Right lobe of liver (tissue), 6 donors: ENCODE results near the gene SMIM44. TPM values are rescaled to one million over a fixed set of nuclear protein-coding genes. Genes with fewer than 3 reads are reported as not detected.
"Not testable (repeated sequence)": the region's sequence is repeated elsewhere in the genome, so short reads cannot be mapped to it uniquely, and the experiment has no call there.

Source experiments
- ATAC-seq, 4 donors: fragments of 200-7000 bp; cut with Tn5 transposase; one replicate each; pipeline ENCODE4 v1.9.1; 2020; ENCODE audit warnings: mild to moderate bottlenecking in 4 of 4, moderate library complexity in 4 of 4
- DNase-seq, 3 donors: peaks; one replicate each; pipeline ENCODE4 v3.0.0-alpha.2; 2020
- H3K27ac ChIP-seq, 3 donors: fragments of 200-600 bp; one replicate each; pipeline ENCODE4 v1.8.0; 2022
- H3K27me3 ChIP-seq, 2 donors: fragments of 200-600 bp; one replicate each; pipeline ENCODE4 v1.8.0; 2022
- H3K36me3 ChIP-seq, 4 donors: fragments of 200-600 bp; sonication (generic) in 1 of 4; one replicate each; pipeline versions ENCODE4 v1.5.1 to v1.8.0; 2017 to 2022; ENCODE audit warnings: control low read depth in 1 of 4
- H3K4me1 ChIP-seq, 4 donors: fragments of 200-600 bp; sonication (generic) in 1 of 4; one replicate each; pipeline versions ENCODE4 v1.5.1 to v1.8.0; 2017 to 2022; ENCODE audit warnings: control low read depth in 1 of 4
- H3K4me3 ChIP-seq, 3 donors: fragments of 200-600 bp; one replicate each; pipeline ENCODE4 v1.8.0; 2022
- H3K9me3 ChIP-seq, 4 donors: fragments of 200-600 bp; sonication (generic) in 1 of 4; one replicate each; pipeline versions ENCODE4 v1.5.1 to v1.8.0; 2017 to 2022; ENCODE audit warnings: control low read depth in 1 of 4
- POLR2A ChIP-seq: fragments of 450-650 bp; IDR thresholded peaks from one replicate; pipeline ENCODE4 v1.6.1; 2017; ENCODE audit warnings: antibody characterized with exemption, mild to moderate bottlenecking
- WGBS: methylation state at CpG from one replicate; pipeline ENCODE4 v1.1.6; 2018; ENCODE audit warnings: low coverage, low lambda C conversion rate; ENCODE audit not compliant: insufficient coverage; ENCODE audit errors: missing lambda C conversion rate; 5-methylcytosine and 5-hydroxymethylcytosine counted together
- intact Hi-C, 2 donors: fragments of 100-400 bp; cut with DNase I; formaldehyde crosslinking; loops; one replicate each; pipeline versions ENCODE4 v1.11.2 to v1.14.1; 2022
- total RNA-seq, 6 experiments: library from RNA; depleted of rRNA in 2 of 6; stranded (reverse); fragments of >200 nt in 2 of 6; fragmentation: NEBNext Ultra II Directional in 3 of 6; extraction: Animal tissue kit (Norgen Biotek cat#: 25700) in 3 of 6; gene quantifications; one replicate each; pipeline versions ENCODE4 v1.1.0 to v1.2.4, GENCODE V29; 2016 to 2023
- TF ChIP-seq, protein P1 (sequence below), 4 donors: fragments of 200-600 bp in 3 of 4; fragments of 450-650 bp in 1 of 4; IDR thresholded peaks; one replicate each; pipeline versions ENCODE4 v1.5.1 to v1.8.0; 2016 to 2022; ENCODE audit warnings: antibody characterized with exemption in 4 of 4, mild to moderate bottlenecking in 2 of 4
- donor health status: DM: no; HTN: yes; CAD: no.
- donor health status: DM: no; HTN: no; CAD: no.
- donor health status: DM: no; HTN: no; CAD: no.
- donor health status: DM: no; HTN: yes; CAD: no.
- donor health status: DM: no; HTN: yes; CAD: no.

SMIM44 gene
- total RNA-seq, 6 experiments from 2014 or later, result not detected

DNA sequence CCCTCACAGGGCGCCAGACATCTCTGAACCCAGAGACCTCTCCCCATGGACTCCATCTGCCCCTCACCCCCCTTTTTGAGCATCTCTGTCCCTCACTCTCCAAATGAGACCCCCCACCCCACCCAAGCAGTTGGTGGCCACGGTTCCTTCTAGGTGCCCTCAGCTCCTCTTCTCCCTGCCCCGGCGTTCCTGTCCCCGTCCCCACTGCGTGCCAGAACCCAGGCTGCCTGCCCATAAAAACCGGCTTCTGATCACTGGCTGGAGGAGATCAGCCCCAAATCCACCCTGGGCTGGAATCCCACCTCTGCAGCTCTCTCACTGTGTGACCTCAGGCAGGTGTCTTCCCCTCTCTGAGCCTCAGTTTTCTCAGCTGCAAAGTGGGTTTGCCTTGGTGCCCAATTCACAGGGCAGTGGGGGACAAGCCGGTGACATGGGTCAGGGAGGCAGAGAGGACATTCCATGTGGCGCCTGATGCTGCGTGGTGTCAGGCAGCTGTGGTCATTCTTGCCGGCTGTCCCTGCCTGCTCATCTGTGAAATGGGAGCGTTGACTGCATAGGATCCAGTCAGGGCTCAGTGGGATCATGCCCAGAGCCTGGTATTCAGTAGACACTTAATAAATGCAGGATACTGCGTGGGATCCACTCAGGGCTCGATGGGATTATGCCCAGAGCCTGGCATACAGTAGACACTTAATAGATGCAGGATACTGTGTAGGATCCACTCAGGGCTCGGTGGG is 28.4 kb downstream of the SMIM44 start:
- no peak overlapping the region for H3K27ac ChIP-seq
- H3K9me3 ChIP-seq, result no peaks in the 10 kb centered on the region
- ATAC-seq (no peak), DNase-seq (no peak)
- H3K4me3 ChIP-seq, result no peak overlapping the region
- H3K27me3 ChIP-seq, result no peaks in the 10 kb centered on the region
- H3K36me3 ChIP-seq, result peaks cover 0 to 65% (median 35%) of the 10 kb centered on the region in 4 donors
- 94% methylated on average over 8 of the region's 15 CpGs for WGBS
- TF ChIP-seq, protein P1, sequence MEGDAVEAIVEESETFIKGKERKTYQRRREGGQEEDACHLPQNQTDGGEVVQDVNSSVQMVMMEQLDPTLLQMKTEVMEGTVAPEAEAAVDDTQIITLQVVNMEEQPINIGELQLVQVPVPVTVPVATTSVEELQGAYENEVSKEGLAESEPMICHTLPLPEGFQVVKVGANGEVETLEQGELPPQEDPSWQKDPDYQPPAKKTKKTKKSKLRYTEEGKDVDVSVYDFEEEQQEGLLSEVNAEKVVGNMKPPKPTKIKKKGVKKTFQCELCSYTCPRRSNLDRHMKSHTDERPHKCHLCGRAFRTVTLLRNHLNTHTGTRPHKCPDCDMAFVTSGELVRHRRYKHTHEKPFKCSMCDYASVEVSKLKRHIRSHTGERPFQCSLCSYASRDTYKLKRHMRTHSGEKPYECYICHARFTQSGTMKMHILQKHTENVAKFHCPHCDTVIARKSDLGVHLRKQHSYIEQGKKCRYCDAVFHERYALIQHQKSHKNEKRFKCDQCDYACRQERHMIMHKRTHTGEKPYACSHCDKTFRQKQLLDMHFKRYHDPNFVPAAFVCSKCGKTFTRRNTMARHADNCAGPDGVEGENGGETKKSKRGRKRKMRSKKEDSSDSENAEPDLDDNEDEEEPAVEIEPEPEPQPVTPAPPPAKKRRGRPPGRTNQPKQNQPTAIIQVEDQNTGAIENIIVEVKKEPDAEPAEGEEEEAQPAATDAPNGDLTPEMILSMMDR (IDR thresholded peaks at IDR 0.05), result no peak
- no peak for TF ChIP-seq POLR2A
- H3K4me1 ChIP-seq, result peaks cover 0 to 30% (median 12%) of the 10 kb centered on the region in 4 donors
- intact Hi-C loops, result no loop called here

DNA sequence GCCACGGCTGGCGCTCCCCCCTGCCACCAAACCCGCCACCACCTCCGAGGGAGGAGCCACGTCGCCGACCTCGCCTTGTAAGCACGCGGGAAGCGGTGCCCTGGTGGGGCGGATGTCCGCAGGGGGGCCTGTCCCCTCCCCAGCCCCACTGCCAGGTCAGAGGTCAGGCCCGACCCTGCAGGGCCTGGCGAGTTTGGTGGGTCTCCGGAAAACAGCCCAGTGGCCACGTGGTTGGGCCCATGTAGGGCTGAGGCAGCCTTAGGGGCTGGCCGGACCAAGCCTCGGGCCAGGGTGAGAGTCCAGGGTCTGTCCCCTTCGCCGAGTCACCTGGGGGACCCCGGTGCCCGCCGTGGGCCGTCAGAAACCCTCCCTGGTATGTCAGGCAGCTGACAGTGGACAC is 29.4 kb downstream of the SMIM44 start:
- intact Hi-C loops, result no loop called here
- H3K4me3 ChIP-seq, result no peak overlapping the region
- H3K36me3 ChIP-seq, result peaks cover 0 to 75% (median 40%) of the 10 kb centered on the region in 4 donors
- WGBS, result no CpG with 5 or more reads among the region's 25 CpGs
- peak in 1 of 4 donors; percentile 1 for ATAC-seq
- peaks cover 0 to 23% (median 7%) of the 10 kb centered on the region in 4 donors for H3K4me1 ChIP-seq
- no peak overlapping the region for H3K27ac ChIP-seq
- DNase-seq, result no peak
- no peaks in the 10 kb centered on the region for H3K27me3 ChIP-seq
- TF ChIP-seq, protein P1 (IDR thresholded peaks at IDR 0.05), result no peak
- TF ChIP-seq POLR2A, result no peak
- H3K9me3 ChIP-seq, result no peaks in the 10 kb centered on the region

DNA sequence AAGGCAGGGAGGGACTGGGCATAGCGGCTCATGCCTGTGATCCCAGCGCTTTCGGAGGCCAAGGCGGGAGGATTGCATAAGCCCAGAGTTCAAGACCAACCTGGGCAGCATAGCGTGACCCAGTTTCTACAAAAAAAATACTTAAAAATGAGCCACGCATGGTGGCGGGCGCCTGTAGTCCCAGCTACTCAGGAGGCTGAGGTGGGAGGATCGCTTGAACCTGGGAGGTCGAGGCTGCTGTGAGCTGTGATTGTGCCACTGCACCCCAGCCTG is 30.4 kb downstream of the SMIM44 start:
- H3K4me3 ChIP-seq, intact Hi-C loops, ATAC-seq, H3K27ac ChIP-seq, H3K27me3 ChIP-seq, H3K9me3 ChIP-seq, DNase-seq: not testable (repeated sequence)
- WGBS, result no CpG with 5 or more reads among the region's 10 CpGs
- Histone ChIP-seq H3K36me3 (peaks cover 0 to 83% (median 45%) of the 10 kb centered on the region in 4 donors), H3K4me1 (peaks cover 0 to 20% (median 6%) of the 10 kb centered on the region in 4 donors)

DNA sequence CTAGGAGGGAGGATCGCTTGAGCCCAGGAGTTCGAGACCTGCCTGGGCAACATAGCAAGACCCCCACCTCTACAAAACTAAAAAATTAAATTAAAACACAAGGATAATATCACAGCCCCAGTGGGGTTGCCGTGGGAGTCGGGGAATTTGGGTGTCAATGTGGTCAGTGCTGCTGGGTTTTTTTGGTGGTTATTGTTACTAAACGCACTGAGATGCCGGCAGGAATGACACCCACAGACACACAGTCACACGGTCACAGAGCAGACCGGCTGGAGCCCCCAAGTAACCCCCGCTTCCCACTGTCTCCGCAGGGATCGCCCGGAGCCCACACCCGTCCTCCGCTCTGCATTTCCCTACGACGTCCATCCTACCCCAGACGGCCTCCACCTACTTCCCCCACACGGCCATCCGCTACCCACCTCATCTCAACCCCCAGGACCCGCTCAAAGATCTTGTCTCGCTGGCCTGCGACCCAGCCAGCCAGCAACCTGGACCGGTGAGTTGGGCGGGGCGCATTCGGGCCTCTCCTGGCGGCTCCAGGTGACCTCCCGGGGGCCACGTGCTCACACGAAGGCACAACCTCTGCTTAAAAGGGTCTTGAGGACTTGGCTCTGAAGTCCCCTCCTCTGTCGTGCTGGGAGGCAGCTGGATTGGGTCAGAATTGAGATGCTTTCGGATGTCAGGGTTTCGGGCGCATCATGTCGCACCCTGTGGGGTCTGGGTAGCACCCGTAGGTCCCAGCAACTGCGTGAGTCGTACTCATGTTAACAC is 30.9 kb downstream of the SMIM44 start:
- no peak overlapping the region for H3K4me3 ChIP-seq
- TF ChIP-seq, protein P1 (IDR thresholded peaks at IDR 0.05), result no peak
- no peak for TF ChIP-seq POLR2A
- no peaks in the 10 kb centered on the region for H3K9me3 ChIP-seq
- intact Hi-C loops, result no loop called here
- no peak for ATAC-seq
- peaks cover 0 to 16% (median 6%) of the 10 kb centered on the region in 4 donors for H3K4me1 ChIP-seq
- H3K36me3 ChIP-seq, result peaks cover 0 to 88% (median 47%) of the 10 kb centered on the region in 4 donors
- DNase-seq, result no peak
- 100% methylated on average over 2 of the region's 38 CpGs for WGBS
- peak overlapping the region in 1 of 3 donors; percentile 14 for H3K27ac ChIP-seq
- H3K27me3 ChIP-seq, result no peaks in the 10 kb centered on the region

DNA sequence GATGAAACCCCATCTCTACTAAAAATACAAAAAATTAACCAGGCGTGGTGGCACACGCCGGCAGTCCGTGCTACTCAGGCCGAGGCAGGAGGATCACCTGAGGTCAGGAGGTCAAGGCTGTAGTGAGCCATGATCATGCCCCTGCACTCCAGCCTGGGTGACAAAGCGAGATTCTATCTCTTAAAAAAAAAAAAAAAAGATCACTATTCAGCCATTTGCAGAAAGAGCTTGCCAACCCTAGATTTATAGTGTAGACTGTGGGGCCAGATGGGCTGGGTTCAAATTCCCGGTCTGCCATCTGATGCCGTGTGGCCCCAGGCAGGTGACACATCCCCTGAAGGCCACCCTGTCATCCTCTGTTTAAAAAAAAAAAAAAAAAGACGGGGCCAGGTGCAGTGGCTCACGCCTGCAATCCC is 31.8 kb downstream of the SMIM44 start:
- Histone ChIP-seq H3K36me3 (peaks cover 0 to 90% (median 45%) of the 10 kb centered on the region in 4 donors), H3K27ac (peak overlapping the region; percentile 14 to 47 (median 41)), H3K9me3 (no peaks in the 10 kb centered on the region), H3K4me3 (no peak overlapping the region), H3K27me3 (no peaks in the 10 kb centered on the region), H3K4me1 (peaks cover 0 to 16% (median 6%) of the 10 kb centered on the region in 4 donors)
- TF ChIP-seq, protein P1 (IDR thresholded peaks at IDR 0.05), result no peak
- no peak for TF ChIP-seq POLR2A
- intact Hi-C loops, result no loop called here
- 57% methylated on average over 8 of the region's 10 CpGs for WGBS
- ATAC-seq (peak; percentile 41 to 65 (median 52)), DNase-seq (no peak)
